Right atrium auricular region (tissue), 2 donors: ENCODE measurements around the gene WNK1. TPM values are rescaled to one million over a fixed set of nuclear protein-coding genes. Genes with fewer than 3 reads are reported as not detected.

ENCODE experiments used
- DNase-seq: peaks from one replicate; pipeline ENCODE4 v3.0.0-alpha.2; 2019; ENCODE audit warnings: low spot score
- H3K27ac ChIP-seq, 2 donors: fragments of 200-600 bp; sonication (generic); 1 replicate in 1 of 2; 2 replicates in 1 of 2; pipeline ENCODE4 v1.5.1; 2016 to 2019
- H3K27me3 ChIP-seq, 2 donors: fragments of 200-600 bp; sonication (generic); one replicate each; pipeline versions ENCODE4 v1.5.1 to v1.6.0; 2017 to 2019
- H3K36me3 ChIP-seq: fragments of 200-600 bp; sonication (generic); one replicate; pipeline ENCODE4 v1.5.1; 2016
- H3K4me1 ChIP-seq, 2 donors: fragments of 200-600 bp; sonication (generic); one replicate each; pipeline versions ENCODE4 v1.5.1 to v1.6.0; 2017 to 2019
- H3K4me3 ChIP-seq, 2 donors: fragments of 200-600 bp; sonication (generic); 1 replicate in 1 of 2; 2 replicates in 1 of 2; pipeline ENCODE4 v1.5.1; 2017 to 2019; ENCODE audit warnings: mild to moderate bottlenecking in 1 of 2, moderate library complexity in 1 of 2
- H3K9me3 ChIP-seq, 2 donors: fragments of 200-600 bp; sonication (generic); one replicate each; pipeline ENCODE4 v1.5.1; 2019
- CTCF ChIP-seq, 2 donors: fragments of 200-600 bp; sonication (generic); IDR thresholded peaks; one replicate each; pipeline ENCODE4 v1.5.1; 2019; ENCODE audit warnings: antibody characterized with exemption in 2 of 2
- total RNA-seq, 2 donors: library from RNA; depleted of rRNA; stranded (reverse); fragments of >200 nt; gene quantifications; one replicate each; pipeline ENCODE4 v1.1.0, GENCODE V29; 2016

Gene WNK1
- total RNA-seq, 2 donors from 2014 or later = 195 to 215 TPM

DNA sequence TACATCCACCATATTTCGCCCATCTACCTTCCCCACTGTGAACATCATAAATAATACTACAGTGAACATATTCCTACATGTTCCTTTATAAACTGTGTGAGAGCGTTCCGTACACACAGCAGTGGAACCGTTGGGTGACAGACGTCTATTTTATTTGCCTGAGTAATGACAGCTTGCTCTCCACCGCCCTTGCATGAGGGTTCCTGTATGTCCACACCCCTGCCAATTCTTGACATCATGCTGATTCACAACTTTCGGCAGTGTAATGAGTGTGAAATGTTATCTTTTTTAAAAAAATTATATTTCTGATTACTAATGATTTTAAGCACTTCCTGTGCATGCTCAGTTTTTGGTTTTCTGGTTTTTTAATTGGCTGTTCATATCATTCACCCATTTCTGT, 201.4 kb downstream of the WNK1 start:
- no peak for DNase-seq
- no peak for TF ChIP-seq CTCF (IDR thresholded peaks at IDR 0.05)
- Histone ChIP-seq H3K9me3 (no peaks in the 10 kb centered on the region), H3K4me3 (no peak overlapping the region), H3K4me1 (peaks cover 0 to 1% of the 10 kb centered on the region in 2 donors), H3K27ac (no peak overlapping the region), H3K27me3 (no peaks in the 10 kb centered on the region), H3K36me3 (no peaks in the 10 kb centered on the region)

DNA sequence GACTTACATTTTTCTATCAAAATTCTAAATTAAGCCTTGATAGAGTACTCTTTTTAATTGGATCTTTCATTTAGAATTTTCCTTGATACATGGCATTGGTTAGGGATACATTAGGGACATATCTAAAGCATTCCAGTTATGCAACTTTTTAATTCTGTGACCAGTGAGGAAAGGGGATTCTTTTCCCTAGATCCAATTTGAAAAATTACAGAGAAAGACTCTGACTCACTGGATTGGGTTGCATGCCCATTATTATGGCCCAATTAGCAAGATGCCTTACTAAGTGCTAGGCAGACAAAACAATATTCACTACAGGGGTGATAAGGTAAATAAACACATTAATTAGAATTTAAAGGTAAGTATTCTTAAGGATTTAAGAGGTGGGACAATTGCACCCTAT, 202.4 kb downstream of the WNK1 start:
- Histone ChIP-seq H3K27me3 (no peaks in the 10 kb centered on the region), H3K27ac (no peak overlapping the region), H3K4me1 (no peaks in the 10 kb centered on the region), H3K36me3 (no peaks in the 10 kb centered on the region), H3K9me3 (no peaks in the 10 kb centered on the region), H3K4me3 (no peak overlapping the region)
- DNase-seq = no peak
- TF ChIP-seq CTCF (IDR thresholded peaks at IDR 0.05) = no peak

DNA sequence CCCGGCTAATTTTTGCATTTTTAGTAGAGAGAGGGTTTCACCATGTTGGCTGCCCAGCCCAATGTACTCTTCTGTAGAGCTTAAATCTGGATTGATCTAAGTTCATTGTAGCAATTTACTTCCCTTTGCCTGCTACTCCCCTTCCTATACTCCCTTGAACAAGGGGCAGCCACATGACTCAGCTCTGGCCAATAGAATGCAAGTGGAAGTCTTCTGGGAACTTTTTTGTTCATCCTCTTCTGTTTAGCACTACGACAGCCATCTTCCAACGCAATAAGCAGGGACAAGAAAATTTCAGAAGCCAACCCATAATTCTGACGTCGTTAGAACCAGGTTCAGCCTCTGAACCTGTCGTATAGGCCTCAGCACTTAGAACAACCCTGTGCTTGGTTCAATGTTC, 203.6 kb downstream of the WNK1 start:
- TF ChIP-seq CTCF (IDR thresholded peaks at IDR 0.05) = no peak
- Histone ChIP-seq H3K27ac (no peak overlapping the region), H3K9me3 (no peaks in the 10 kb centered on the region), H3K36me3 (no peaks in the 10 kb centered on the region), H3K4me3 (no peak overlapping the region), H3K4me1 (no peaks in the 10 kb centered on the region), H3K27me3 (no peaks in the 10 kb centered on the region)
- no peak for DNase-seq

DNA sequence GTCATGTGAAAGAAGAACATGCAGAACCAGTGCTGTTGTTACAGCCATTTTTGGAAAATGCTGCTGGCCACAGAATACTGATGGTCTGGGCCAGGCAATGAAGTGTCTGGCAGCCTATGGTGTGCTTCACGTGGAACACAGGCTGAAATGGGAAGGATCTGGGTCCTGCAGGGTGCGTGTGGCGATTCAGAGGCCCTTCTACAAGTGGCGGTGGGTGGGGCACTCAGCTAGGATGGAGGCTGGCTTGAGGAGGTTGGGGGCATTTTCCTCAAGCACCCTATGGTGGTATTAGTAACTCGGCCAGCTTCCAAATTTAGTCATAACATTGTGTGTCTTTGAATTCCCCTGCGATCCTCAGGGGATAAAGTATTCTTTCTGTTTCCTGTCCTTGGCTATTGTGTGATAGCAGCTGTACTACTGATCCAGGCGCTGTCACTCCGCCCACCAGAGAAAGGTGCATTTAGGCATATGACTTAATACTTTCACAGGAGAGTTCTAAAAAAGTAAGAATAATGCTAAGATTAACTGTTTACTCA, 206.3 kb downstream of the WNK1 start:
- H3K4me3 ChIP-seq = no peak overlapping the region
- no peaks in the 10 kb centered on the region for H3K27me3 ChIP-seq
- H3K4me1 ChIP-seq = no peaks in the 10 kb centered on the region
- no peak for DNase-seq
- no peak overlapping the region for H3K27ac ChIP-seq
- no peaks in the 10 kb centered on the region for H3K36me3 ChIP-seq
- TF ChIP-seq CTCF (IDR thresholded peaks at IDR 0.05) = no peak
- H3K9me3 ChIP-seq = no peaks in the 10 kb centered on the region

Other genes with a start within 250 kb of the WNK1 start
- gene NINJ2, start 89.1 kb upstream of the WNK1 start, total RNA-seq = 1 to 10 TPM; 5.4 to 8.8 TPM
- gene RAD52, start 197.1 kb downstream of the WNK1 start, total RNA-seq = 1 to 10 TPM; 7.4 to 8.8 TPM
- gene ERC1, start 238.6 kb downstream of the WNK1 start, total RNA-seq = 10 to 100 TPM; 40.3 to 43.0 TPM